Stomach smooth muscle (tissue), 2 donors: ENCODE measurements around the gene ATP9B.
"Not testable (repeated sequence)": the region's sequence is repeated elsewhere in the genome, so short reads cannot be mapped to it uniquely, and the experiment has no call there.

Source experiments
- H3K27ac ChIP-seq: one replicate; pipeline ENCODE4 v1.7.0; 2013; ENCODE audit warnings: mild to moderate bottlenecking, low read length, inconsistent platforms
- H3K27me3 ChIP-seq, 2 donors: one replicate each; pipeline ENCODE4 v1.7.0; 2013; ENCODE audit warnings: low read length in 2 of 2; ENCODE audit not compliant: insufficient read depth in 2 of 2, control insufficient read depth in 1 of 2
- H3K36me3 ChIP-seq, 2 donors: one replicate each; pipeline ENCODE4 v1.7.0; 2013; ENCODE audit warnings: low read length in 2 of 2; ENCODE audit not compliant: control insufficient read depth in 2 of 2, insufficient read depth in 2 of 2
- H3K4me1 ChIP-seq: one replicate; pipeline ENCODE4 v1.7.0; 2013; ENCODE audit warnings: low read length; ENCODE audit not compliant: control insufficient read depth, insufficient read depth
- H3K4me3 ChIP-seq, 2 donors: one replicate each; pipeline ENCODE4 v1.7.0; 2013; ENCODE audit warnings: low read length in 2 of 2
- H3K9ac ChIP-seq, 2 donors: one replicate each; pipeline ENCODE4 v1.7.0; 2013; ENCODE audit warnings: low read length in 2 of 2, mild to moderate bottlenecking in 1 of 2
- H3K9me3 ChIP-seq, 2 donors: one replicate each; pipeline ENCODE4 v1.7.0; 2013; ENCODE audit warnings: low read length in 2 of 2; ENCODE audit not compliant: control insufficient read depth in 2 of 2
- donor health status: healthy.
- donor health status: Pancreatic carcinoma.

Gene ATP9B

DNA sequence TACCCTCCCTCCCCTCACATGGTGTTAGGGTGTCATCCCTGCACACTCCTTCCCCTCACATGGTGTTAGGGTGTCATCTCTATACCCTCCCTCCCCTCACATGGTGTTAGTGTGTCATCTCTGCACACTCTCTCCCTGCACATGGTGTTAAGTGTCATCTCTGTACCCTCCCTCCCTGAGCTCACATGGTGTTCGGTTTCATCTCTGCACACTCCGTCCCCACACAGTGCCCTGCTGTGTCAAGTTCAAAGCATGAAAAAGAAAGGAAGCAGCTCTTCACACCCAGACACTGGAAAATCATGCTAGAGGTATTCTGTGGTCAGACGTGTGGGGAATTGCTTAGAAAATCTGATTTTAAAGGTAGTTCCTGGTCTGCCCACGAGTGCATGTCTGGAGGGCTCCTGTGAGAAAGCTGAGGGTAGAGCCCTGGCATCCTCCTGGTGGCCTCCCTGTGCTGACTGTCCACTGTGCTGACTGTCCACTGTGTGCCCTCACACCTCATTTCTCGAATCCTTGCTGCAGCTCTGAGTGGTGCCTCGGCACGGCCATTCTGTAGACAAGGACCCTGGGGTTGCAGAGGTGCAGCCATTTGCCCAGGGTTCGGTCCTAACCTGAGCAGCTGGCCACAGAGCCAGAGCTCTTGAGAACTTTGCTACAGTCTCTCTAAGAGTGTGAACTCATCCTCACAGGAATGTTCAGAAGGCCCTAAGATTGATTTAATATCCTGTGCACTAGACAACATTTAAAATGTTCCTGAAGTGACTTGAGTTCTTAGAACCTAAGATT lies 257.4 kb downstream of the ATP9B start:
- Histone ChIP-seq H3K27me3 (no peaks in the 10 kb centered on the region), H3K27ac (no peak overlapping the region), H3K9me3 (no peaks in the 10 kb centered on the region), H3K4me1 (no peaks in the 10 kb centered on the region), H3K4me3 (no peak overlapping the region), H3K9ac (no peak overlapping the region), H3K36me3 (peaks cover 12 to 20% of the 10 kb centered on the region in 2 donors)

DNA sequence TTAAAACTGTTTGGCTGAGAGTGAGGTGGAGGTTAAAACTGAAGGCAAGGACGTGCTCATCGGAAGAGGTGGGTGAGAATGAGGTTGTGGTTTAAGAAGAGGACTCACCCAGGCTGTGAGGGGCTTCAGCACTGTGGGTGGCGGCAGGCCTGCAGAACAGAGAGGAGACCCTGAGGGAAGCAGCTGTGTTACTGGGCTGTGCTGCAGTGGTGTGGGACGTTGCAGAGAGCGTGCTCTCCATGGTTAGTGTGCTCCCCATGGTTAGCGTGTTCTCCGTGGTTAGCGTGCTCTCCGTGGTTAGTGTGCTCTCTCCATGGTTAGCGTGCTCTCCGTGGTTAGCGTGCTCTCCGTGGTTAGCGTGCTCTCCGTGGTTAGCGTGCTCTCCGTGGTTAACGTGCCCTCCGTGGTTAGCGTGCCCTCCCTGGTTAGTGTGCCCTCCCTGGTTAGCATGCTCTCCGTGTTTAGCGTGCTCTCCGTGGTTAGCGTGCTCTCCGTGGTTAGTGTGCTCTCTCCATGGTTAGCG lies 258.1 kb downstream of the ATP9B start:
- no peak overlapping the region for H3K27ac ChIP-seq
- peaks cover 15 to 17% of the 10 kb centered on the region in 2 donors for H3K36me3 ChIP-seq
- H3K4me1 ChIP-seq, result no peaks in the 10 kb centered on the region
- H3K27me3 ChIP-seq, result no peaks in the 10 kb centered on the region
- no peak overlapping the region for H3K9ac ChIP-seq
- no peak overlapping the region for H3K4me3 ChIP-seq
- H3K9me3 ChIP-seq, result no peaks in the 10 kb centered on the region

DNA sequence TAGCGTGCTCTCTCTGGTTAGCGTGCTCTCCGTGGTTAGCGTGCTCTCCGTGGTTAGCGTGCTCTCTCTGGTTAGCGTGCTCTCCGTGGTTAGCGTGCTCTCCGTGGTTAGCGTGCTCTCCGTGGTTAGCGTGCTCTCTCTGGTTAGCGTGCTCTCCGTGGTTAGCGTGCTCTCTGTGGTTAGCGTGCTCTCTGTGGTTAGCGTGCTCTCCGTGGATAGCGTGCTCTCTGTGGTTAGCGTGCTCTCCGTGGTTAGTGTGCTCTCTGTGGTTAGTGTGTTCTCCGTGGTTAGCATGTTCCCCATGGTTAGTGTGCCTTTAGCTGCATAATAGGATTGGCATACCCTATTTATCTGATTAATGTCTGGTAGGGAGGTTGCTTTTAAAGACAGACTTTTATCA lies 258.7 kb downstream of the ATP9B start:
- H3K27ac ChIP-seq, H3K9me3 ChIP-seq, H3K27me3 ChIP-seq, H3K4me3 ChIP-seq, H3K9ac ChIP-seq, H3K4me1 ChIP-seq: not testable (repeated sequence)
- peaks cover 18 to 19% of the 10 kb centered on the region in 2 donors for H3K36me3 ChIP-seq

DNA sequence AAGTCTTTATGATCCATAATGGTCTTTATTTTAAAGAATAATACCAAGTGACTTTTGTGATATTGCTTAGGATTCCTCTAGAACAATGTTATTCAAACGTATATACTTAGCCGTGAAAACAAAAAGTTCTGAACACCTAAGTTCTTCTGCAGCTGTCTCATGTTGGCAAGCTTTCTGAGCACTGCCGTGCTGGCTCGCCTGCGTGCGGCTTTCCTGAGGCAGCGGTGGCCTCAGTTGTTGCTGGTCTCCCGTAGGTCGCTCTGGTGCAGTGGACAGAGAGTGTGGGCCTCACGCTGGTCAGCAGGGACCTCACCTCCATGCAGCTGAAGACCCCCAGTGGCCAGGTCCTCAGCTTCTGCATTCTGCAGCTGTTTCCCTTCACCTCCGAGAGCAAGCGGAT lies 259.7 kb downstream of the ATP9B start:
- no peaks in the 10 kb centered on the region for H3K27me3 ChIP-seq
- no peak overlapping the region for H3K4me3 ChIP-seq
- H3K27ac ChIP-seq, result no peak overlapping the region
- H3K4me1 ChIP-seq, result no peaks in the 10 kb centered on the region
- peaks cover 21 to 22% of the 10 kb centered on the region in 2 donors for H3K36me3 ChIP-seq
- H3K9me3 ChIP-seq, result no peaks in the 10 kb centered on the region
- no peak overlapping the region for H3K9ac ChIP-seq

DNA sequence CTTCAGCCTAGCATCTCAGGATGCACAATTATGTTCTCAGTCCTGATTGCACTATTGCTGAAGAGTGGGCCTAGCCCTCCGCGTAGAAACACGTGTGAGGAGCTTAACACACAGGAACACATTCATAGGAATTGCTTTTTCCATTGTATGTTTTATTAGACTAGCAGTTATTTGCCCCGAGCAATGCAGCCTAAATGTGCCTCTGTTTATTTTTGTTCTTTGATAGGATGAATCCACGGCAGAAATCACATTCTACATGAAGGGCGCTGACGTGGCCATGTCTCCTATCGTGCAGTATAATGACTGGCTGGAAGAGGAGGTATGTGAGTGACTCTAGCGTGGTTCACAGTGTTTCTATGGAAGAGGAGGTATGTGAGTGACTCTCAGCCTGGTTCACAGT lies 260.6 kb downstream of the ATP9B start:
- Histone ChIP-seq H3K4me3 (no peak overlapping the region), H3K27ac (no peak overlapping the region), H3K4me1 (no peaks in the 10 kb centered on the region), H3K27me3 (no peaks in the 10 kb centered on the region), H3K9ac (no peak overlapping the region), H3K9me3 (no peaks in the 10 kb centered on the region), H3K36me3 (peaks cover 21 to 22% of the 10 kb centered on the region in 2 donors)

DNA sequence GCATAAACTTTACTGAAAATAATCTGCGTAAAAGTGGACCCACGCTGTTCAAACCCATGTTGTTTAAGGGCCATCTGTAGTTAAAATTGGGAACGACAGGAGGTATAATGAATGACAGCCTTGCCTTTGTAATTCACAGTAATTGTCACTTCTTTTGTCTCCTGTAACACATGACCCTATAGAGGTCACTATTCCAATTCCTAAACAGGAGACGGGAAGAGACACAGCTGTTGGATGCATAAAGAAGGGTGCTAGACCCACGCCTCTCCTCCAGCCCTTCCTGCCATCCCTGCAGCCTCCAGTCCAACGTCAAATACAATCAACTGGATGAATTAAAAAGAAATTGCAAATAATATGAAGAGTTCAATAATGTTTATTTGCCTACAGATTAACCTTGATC lies 263.5 kb downstream of the ATP9B start:
- peaks cover 23 to 31% of the 10 kb centered on the region in 2 donors for H3K36me3 ChIP-seq
- no peaks in the 10 kb centered on the region for H3K27me3 ChIP-seq
- no peak overlapping the region for H3K4me3 ChIP-seq

DNA sequence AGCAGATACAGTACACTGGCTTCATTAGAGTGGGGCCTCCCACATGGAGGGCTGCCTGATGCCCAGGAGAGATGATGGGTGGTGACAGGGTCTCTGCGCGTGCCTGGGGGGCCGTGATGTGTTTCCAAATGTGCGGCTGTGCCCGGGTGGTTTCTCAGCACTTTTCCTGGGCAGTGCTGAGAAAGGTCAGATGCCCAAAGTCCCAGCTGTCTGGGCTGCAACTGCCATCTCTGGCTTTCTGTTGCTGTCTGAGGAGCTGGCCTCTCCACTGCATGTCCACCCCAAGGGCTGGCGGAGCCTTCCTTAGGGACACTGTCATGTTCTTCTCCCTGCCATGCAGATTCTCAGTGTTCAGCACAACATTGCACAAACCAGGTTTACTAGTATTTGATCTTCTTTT lies 263.9 kb downstream of the ATP9B start:
- Histone ChIP-seq H3K36me3 (peaks cover 27 to 35% of the 10 kb centered on the region in 2 donors), H3K9me3 (no peaks in the 10 kb centered on the region), H3K4me1 (no peaks in the 10 kb centered on the region), H3K27ac (no peak overlapping the region), H3K4me3 (no peak overlapping the region), H3K27me3 (no peaks in the 10 kb centered on the region), H3K9ac (no peak overlapping the region)

More for the DNA sequence above, 263.5 kb downstream of the ATP9B start:
- Histone ChIP-seq H3K9me3 (no peaks in the 10 kb centered on the region), H3K27ac (no peak overlapping the region), H3K4me1 (no peaks in the 10 kb centered on the region), H3K9ac (no peak overlapping the region)

DNA sequence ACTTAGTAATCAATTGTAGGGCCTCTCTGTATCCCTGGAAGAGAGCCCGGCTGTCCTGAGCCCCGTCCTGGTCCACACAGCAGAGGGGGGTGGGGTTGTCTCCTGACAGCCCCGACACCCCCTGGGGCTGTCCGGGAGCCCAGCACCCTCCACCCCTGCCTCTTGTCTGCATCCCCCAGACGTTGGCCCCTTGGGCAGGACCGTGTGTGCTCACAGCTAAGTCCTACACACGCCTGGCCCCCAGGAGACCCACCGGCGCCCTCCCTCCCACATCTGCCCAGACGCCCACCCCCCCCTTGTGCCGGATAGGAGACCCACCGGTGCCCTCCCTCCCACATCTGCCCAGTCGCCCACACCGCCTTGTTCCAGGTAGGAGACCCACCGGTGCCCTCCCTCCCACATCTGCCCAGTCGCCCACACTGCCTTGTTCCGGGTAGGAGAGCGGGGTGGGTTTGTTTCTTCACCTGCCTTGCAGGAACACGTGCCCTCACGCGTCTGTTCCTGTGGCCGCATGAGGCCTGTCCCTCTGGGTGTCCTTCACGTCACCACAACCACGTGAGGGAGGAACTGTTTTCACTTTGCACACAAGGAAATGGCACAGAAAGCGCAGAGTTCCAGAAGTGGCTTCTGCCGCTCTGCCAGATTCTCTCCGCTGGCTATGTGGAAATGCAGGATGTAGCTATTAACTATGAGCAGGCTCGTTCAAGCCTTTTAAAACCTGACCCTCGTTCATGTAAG lies 265.5 kb downstream of the ATP9B start:
- no peak overlapping the region for H3K4me3 ChIP-seq
- no peaks in the 10 kb centered on the region for H3K4me1 ChIP-seq
- peaks cover 38 to 48% of the 10 kb centered on the region in 2 donors for H3K36me3 ChIP-seq
- no peaks in the 10 kb centered on the region for H3K9me3 ChIP-seq
- H3K27me3 ChIP-seq, result no peaks in the 10 kb centered on the region
- no peak overlapping the region for H3K9ac ChIP-seq
- no peak overlapping the region for H3K27ac ChIP-seq

DNA sequence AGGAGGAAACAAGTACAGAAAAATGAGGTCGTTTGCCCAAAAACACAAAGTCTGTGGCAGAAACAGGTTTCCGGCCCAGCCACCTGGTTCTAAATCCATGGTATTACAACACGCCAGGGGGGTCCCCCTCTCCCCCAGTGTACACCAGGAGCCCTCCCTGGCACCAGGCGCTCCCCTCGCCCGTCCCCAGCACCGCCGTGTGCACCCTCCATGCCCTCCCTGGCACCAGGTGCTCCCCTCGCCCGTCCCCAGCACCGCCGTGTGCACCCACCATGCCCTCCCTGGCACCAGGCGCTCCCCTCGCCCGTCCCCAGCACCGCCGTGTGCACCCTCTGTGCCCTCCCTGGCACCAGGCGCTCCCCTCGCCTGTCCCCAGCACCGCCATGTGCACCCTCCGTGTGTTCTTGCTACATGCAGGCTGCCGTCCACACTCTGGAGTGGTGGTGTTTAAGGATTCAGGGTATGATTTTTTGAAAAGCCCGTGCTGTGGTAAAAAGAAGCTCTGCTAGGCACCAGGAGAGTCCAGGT lies 266.7 kb downstream of the ATP9B start:
- Histone ChIP-seq H3K27ac (no peak overlapping the region), H3K9me3 (no peaks in the 10 kb centered on the region), H3K27me3 (no peaks in the 10 kb centered on the region), H3K4me1 (no peaks in the 10 kb centered on the region), H3K4me3 (no peak overlapping the region), H3K9ac (no peak overlapping the region), H3K36me3 (peaks cover 35 to 42% of the 10 kb centered on the region in 2 donors)

DNA sequence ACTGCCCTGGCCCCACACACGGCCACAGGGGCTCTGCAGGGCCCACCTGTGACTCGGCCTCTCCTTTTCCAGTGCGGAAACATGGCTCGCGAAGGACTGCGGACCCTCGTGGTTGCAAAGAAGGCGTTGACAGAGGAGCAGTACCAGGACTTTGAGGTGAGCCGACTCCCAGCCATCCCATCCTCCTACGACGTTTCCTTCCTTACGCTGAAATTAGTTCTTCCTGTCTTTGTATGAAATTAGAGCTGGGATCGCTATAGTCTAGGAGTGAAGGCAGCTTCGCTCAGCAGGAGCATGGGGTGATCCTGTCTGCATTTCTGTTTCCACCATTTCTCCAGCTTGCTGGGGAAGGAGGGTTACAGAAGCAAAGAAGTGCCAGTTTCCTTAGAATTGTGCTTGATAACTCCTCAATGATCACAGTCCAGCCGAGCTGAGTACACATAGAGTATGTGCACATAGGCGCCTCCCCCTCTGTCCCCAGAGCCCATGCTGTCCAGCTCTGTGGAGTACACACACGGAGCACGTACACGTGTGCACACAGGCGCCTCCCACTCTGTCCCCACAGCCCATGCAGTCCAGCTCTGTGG lies 267.5 kb downstream of the ATP9B start:
- no peaks in the 10 kb centered on the region for H3K4me1 ChIP-seq
- no peaks in the 10 kb centered on the region for H3K27me3 ChIP-seq
- no peak overlapping the region for H3K27ac ChIP-seq
- peaks cover 31 to 40% of the 10 kb centered on the region in 2 donors for H3K36me3 ChIP-seq
- no peaks in the 10 kb centered on the region for H3K9me3 ChIP-seq
- no peak overlapping the region for H3K9ac ChIP-seq
- no peak overlapping the region for H3K4me3 ChIP-seq
